Heart right ventricle (tissue), 16 donors: ENCODE data around the gene RNF208. TPM values are rescaled to one million over a fixed set of nuclear protein-coding genes. Genes with fewer than 3 reads are reported as not detected.

Source experiments
- ATAC-seq, 8 donors: fragments of 200-7000 bp; cut with Tn5 transposase; one replicate each; pipeline ENCODE4 v1.9.1; 2020; ENCODE audit warnings: mild to moderate bottlenecking in 8 of 8, moderate library complexity in 8 of 8, moderate number of reproducible peaks in 1 of 8
- DNase-seq, 2 donors: peaks; one replicate each; pipeline ENCODE4 v3.0.0-alpha.2; 2020
- H3K27ac ChIP-seq, 10 donors: fragments of 200-600 bp; sonication (generic) in 2 of 10; one replicate each; pipeline versions ENCODE4 v1.5.0 to v1.8.0; 2020 to 2022; ENCODE audit warnings: mild to moderate bottlenecking in 3 of 10
- H3K27me3 ChIP-seq, 7 donors: fragments of 200-600 bp; one replicate each; pipeline ENCODE4 v1.8.0; 2021 to 2022; ENCODE audit warnings: mild to moderate bottlenecking in 2 of 7
- H3K36me3 ChIP-seq, 9 donors: fragments of 200-600 bp; sonication (generic) in 1 of 9; one replicate each; pipeline versions ENCODE4 v1.5.0 to v1.8.0; 2020 to 2022; ENCODE audit warnings: mild to moderate bottlenecking in 2 of 9
- H3K4me1 ChIP-seq, 9 donors: fragments of 200-600 bp; sonication (generic) in 1 of 9; one replicate each; pipeline versions ENCODE4 v1.5.0 to v1.8.0; 2020 to 2022; ENCODE audit warnings: mild to moderate bottlenecking in 4 of 9
- H3K4me3 ChIP-seq, 10 donors: fragments of 200-600 bp; sonication (generic) in 2 of 10; one replicate each; pipeline versions ENCODE4 v1.5.0 to v1.8.0; 2020 to 2022; ENCODE audit warnings: mild to moderate bottlenecking in 7 of 10, moderate library complexity in 2 of 10
- H3K9me3 ChIP-seq, 11 donors: fragments of 200-600 bp in 10 of 11; sonication (generic) in 2 of 11; one replicate each; pipeline versions ENCODE4 v1.5.0 to v1.8.0; 2013 to 2022; ENCODE audit warnings: mild to moderate bottlenecking in 2 of 11, control low read depth in 1 of 11, moderate library complexity in 1 of 11
- WGBS, 2 donors: extraction: QIAGEN DNeasy Blood & Tissue Kit; methylation state at CpG; one replicate each; pipeline ENCODE4 v1.1.7; 2013; ENCODE audit warnings: inconsistent platforms in 1 of 2; 5-methylcytosine and 5-hydroxymethylcytosine counted together
- intact Hi-C, 10 donors: fragments of 100-400 bp; cut with DNase I; formaldehyde crosslinking; loops; one replicate each; pipeline versions ENCODE4 v1.11.1 to v1.14.2; 2022
- polyA plus RNA-seq, 2 donors: library from polyadenylated mRNA; stranded (reverse); fragments of 200-250 nt; gene quantifications; one replicate each; pipeline ENCODE4 v1.2.3, GENCODE V29; 2013
- total RNA-seq, 10 donors: library from RNA; stranded (reverse); fragmentation: NEBNext Ultra II Directional in 3 of 10; extraction: Animal tissue kit (Norgen Biotek cat#: 25700) in 3 of 10; gene quantifications; one replicate each; pipeline versions ENCODE4 v1.2.1 to v1.2.4, GENCODE V29; 2021 to 2023
- TF ChIP-seq, protein P1 (sequence below), 9 donors: fragments of 200-600 bp; sonication (generic) in 2 of 9; IDR thresholded peaks; one replicate each; pipeline versions ENCODE4 v1.5.0 to v1.8.0; 2021 to 2022; ENCODE audit warnings: antibody characterized with exemption in 9 of 9, mild to moderate bottlenecking in 5 of 9, moderate library complexity in 1 of 9
- donor health status: Arrhythmogenic right ventricular cardiomyopathy.
- donor health status: ischemic (EF 13 %, LVEDD 7.1; RV severe dilation, severe dysfunction).
- donor health status: healthy with polysubstance abuse.
- donor health status: DM: no; HTN: yes; CAD: no.
- donor health status: DM: no; HTN: no; CAD: no.
- donor health status: ischemic (EF 25% LVEDD 6.9; RV normal size, moderate dysfunction).
- donor health status: ischemic (EF 25% LVEDD 5.7; RV mildly dilated, moderate dysfunction).
- donor health status: healthy.
- donor health status: DM: yes; HTN: yes; CAD: no.
- donor health status: Ischemic cardiomyopathy.
- donor health status: ischemic (EF 35%, LVEDD 5.7; RV mildly dilated, moderate dysfunction).
- donor health status: nonischemic (EF 11% LVEDD 7.7; RV severe dilation, severe dysfunction).
- donor health status: DM: yes; HTN: yes; CAD: no.
- donor health status: PGD.
- donor health status: ischemic (EF 29% LVEDD 5.4; RV normal size, mild dysfunction).
- donor health status: nonischemic (EF 23%, LVEDD 6.1; RV moderate dilation, normal function).

RNF208 gene
- total and polyA plus RNA-seq, 12 donors, result 14.2 to 83.8 (median 24.1) TPM

DNA sequence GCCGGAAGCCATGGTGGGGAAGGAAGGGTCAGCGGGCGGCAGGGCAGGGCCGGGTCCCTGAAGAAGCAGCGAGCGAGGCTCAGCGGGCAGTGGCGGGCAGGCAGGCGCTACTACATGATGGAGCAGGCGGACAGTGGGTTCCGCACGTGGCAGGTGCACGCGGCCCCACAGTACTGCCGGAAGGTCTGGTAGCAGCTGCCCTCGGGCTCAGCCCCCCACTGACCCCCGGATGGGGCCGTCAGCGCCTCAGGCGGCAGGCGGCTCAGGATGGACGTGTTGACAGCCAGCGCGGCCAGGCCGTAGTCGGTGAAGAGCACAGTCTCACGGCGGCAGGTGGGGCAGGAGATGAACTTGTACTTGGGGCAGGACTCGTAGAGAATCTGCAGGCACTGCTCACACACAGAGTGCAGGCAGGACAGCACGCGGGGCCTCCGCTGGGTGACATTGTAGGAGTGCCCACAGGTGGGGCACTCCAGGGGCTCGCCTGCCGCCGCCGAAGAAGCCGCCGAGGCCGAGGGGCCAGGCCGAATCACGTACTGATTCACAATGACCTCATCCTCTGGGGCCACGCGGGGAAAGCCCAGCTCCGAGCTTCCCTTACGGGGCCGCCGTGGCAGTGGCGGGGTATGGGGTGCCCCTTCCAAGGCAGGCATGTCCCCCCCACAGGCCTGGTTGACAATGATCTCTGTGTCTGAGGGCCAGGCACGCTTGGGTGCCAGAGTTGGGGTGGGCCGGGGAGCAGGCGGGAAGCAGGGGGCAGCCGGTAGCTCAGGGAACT lies 1.5 kb downstream of the RNF208 start:
- H3K27ac ChIP-seq, result no peak overlapping the region
- no peak for DNase-seq
- no peaks in the 10 kb centered on the region for H3K9me3 ChIP-seq
- peaks cover 0 to 5% (median 0%) of the 10 kb centered on the region in 7 donors for H3K27me3 ChIP-seq
- WGBS, 2 donors, result 72 to 78% methylated on average over 51 to 52 of the region's 52 CpGs
- no peak overlapping the region for H3K4me3 ChIP-seq
- intact Hi-C loops, result loop anchor here in 2 of 10 donors (5.0 kb wide), 1 partner anchor 33 kb away; the partner anchor contains the start of genes ANAPC2 (in 2 of the 2) and SSNA1 (in 2 of the 2)
- TF ChIP-seq, protein P1, sequence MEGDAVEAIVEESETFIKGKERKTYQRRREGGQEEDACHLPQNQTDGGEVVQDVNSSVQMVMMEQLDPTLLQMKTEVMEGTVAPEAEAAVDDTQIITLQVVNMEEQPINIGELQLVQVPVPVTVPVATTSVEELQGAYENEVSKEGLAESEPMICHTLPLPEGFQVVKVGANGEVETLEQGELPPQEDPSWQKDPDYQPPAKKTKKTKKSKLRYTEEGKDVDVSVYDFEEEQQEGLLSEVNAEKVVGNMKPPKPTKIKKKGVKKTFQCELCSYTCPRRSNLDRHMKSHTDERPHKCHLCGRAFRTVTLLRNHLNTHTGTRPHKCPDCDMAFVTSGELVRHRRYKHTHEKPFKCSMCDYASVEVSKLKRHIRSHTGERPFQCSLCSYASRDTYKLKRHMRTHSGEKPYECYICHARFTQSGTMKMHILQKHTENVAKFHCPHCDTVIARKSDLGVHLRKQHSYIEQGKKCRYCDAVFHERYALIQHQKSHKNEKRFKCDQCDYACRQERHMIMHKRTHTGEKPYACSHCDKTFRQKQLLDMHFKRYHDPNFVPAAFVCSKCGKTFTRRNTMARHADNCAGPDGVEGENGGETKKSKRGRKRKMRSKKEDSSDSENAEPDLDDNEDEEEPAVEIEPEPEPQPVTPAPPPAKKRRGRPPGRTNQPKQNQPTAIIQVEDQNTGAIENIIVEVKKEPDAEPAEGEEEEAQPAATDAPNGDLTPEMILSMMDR (IDR thresholded peaks at IDR 0.05), result no peak
- H3K4me1 ChIP-seq, result peaks cover 17 to 55% (median 37%) of the 10 kb centered on the region in 9 donors
- peaks cover 0 to 13% (median 0%) of the 10 kb centered on the region in 9 donors for H3K36me3 ChIP-seq
- no peak for ATAC-seq

DNA sequence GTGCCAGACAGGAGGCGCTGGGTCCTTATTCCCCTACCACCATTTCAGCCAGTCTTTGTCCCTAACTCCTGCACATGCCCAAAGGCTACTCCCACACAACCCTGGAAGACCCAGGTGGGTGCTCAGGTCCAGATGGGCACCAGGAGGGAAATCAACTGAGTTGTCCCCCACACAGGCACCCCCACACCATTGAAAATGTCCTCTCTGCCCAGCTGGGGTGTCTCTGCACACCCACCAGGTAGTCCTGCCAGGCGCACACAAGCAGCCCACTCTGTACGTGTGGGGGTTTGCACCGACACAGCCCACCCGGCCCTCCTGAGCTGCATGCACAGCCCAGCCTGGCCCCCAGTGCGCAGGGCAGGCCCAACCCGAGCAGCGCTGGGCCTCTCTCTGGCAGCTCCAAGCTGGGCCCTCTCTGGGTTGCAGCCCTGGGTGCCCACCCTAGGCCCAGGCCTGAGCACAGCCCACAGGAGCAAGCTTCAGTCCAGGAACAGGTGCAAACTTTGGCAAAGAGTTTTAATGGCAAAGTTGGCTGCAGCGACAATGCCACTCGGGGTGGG lies 2.2 kb downstream of the RNF208 start:
- TF ChIP-seq, protein P1 (IDR thresholded peaks at IDR 0.05), result no peak
- ATAC-seq (no peak), DNase-seq (no peak)
- 94% methylated on average over 10 of the region's 10 CpGs for WGBS, 2 donors
- H3K27me3 ChIP-seq, result peaks cover 0 to 5% (median 0%) of the 10 kb centered on the region in 7 donors
- H3K9me3 ChIP-seq, result no peaks in the 10 kb centered on the region
- peaks cover 0 to 19% (median 0%) of the 10 kb centered on the region in 9 donors for H3K36me3 ChIP-seq
- H3K4me1 ChIP-seq, result peaks cover 17 to 55% (median 37%) of the 10 kb centered on the region in 9 donors
- intact Hi-C loops, result loop anchor here in 2 of 10 donors (5.0 kb wide), 1 partner anchor 33 kb away; the partner anchor contains the start of genes ANAPC2 (in 2 of the 2) and SSNA1 (in 2 of the 2)
- no peak overlapping the region for H3K27ac ChIP-seq
- no peak overlapping the region for H3K4me3 ChIP-seq

DNA sequence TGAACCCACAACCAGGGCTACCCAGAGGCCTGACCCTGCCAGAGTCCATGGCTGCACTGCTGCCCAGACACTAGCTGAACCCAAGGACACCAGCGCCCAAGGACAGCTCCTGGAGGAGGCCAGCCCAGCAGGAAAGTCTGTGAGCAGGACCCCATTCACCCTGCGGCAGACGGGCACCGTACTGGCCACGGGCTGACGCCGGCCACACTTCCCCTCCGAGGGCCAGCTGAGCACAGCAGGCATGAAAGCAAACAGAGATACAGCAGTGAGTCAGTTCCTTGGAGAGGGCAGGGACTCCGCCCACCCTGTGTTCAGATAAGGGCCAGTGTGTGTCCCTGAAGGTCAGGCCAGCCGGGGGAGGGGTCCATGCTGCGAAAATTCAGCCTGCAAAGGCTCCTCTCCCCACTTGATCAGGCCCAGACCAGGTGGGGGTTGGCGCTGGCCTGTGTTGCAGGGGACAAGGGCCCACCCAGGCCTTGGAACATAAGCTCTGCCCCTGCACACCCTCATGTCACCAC lies 3.2 kb downstream of the RNF208 start:
- 22 to 34% methylated on average over 12 of the region's 12 CpGs for WGBS, 2 donors
- H3K27ac ChIP-seq, result peak overlapping the region; percentile 13 to 83 (median 68)
- peak in 3 of 8 donors; percentile 27 to 32 (median 30) for ATAC-seq

More for the DNA sequence above, 3.2 kb downstream of the RNF208 start:
- Histone ChIP-seq H3K27me3 (peaks cover 0 to 5% (median 0%) of the 10 kb centered on the region in 7 donors), H3K4me3 (no peak overlapping the region), H3K4me1 (peaks cover 17 to 49% (median 31%) of the 10 kb centered on the region in 9 donors), H3K9me3 (no peaks in the 10 kb centered on the region), H3K36me3 (peaks cover 0 to 29% (median 0%) of the 10 kb centered on the region in 9 donors)
- TF ChIP-seq, protein P1 (IDR thresholded peaks at IDR 0.05), result no peak
- peak in 1 of 2 donors; percentile 51 for DNase-seq
- intact Hi-C loops, result no loop called here
